ENCODE data around the gene FILIP1. TPM values are rescaled to one million over a fixed set of nuclear protein-coding genes. Genes with fewer than 3 reads are reported as not detected.

The FILIP1 gene
- polyA plus RNA-seq, 1 experiment, result 0.44 TPM

- ChIA-PET CTCF (interaction anchor here (1.1 to 2.4 kb wide), 4 partner anchors 10 to 103 kb away, joined by 3 to 9 read pairs (median 4); no protein-coding TSS in a partner anchor), POLR2A (interaction anchor here (0.6 kb wide), 1 partner anchor 1873 kb away, joined by 3 read pairs; the partner anchor contains the start of gene MTO1)
- peak; percentile 31 for DNase-seq (ENCODE audit: low read depth)
- TF ChIP-seq CTCF (IDR thresholded peaks at IDR 0.05; ENCODE audit: insufficient read depth, low read depth, low read length), result no peak
- no peaks in the 10 kb centered on the region for H3K27me3 ChIP-seq (ENCODE audit: control insufficient read depth, insufficient read depth, low read length)
- H3K36me3 ChIP-seq (ENCODE audit: control insufficient read depth, insufficient read depth, low read length), result no peaks in the 10 kb centered on the region
- H3K4me3 ChIP-seq (ENCODE audit: low read depth, low read length), result no peak overlapping the region
Observed at GRCh38 chr6:75334266-75335040, 159.1 kb downstream of the FILIP1 start.

- Histone ChIP-seq H3K27me3 (ENCODE audit: control insufficient read depth, insufficient read depth, low read length) (no peaks in the 10 kb centered on the region), H3K4me3 (ENCODE audit: low read depth, low read length) (no peak overlapping the region), H3K36me3 (ENCODE audit: control insufficient read depth, insufficient read depth, low read length) (no peaks in the 10 kb centered on the region)
- TF ChIP-seq CTCF (IDR thresholded peaks at IDR 0.05; ENCODE audit: insufficient read depth, low read depth, low read length), result no peak
- POLR2A ChIA-PET, result no interaction called here
- CTCF ChIA-PET, result interaction anchor here (1.1 to 2.4 kb wide), 4 partner anchors 10 to 191 kb away, joined by 3 to 9 read pairs (median 4); no protein-coding TSS in a partner anchor
- no peak for DNase-seq (ENCODE audit: low read depth)
Observed at GRCh38 chr6:75333676-75334200, 159.9 kb downstream of the FILIP1 start.

- H3K36me3 ChIP-seq (ENCODE audit: control insufficient read depth, insufficient read depth, low read length), result no peaks in the 10 kb centered on the region
- H3K27me3 ChIP-seq (ENCODE audit: control insufficient read depth, insufficient read depth, low read length), result no peaks in the 10 kb centered on the region
- ChIA-PET CTCF (interaction anchor here (1.3 kb wide), 1 partner anchor 37 kb away, joined by 3 read pairs; no protein-coding TSS in a partner anchor), POLR2A (no interaction called here)
- no peak overlapping the region for H3K4me3 ChIP-seq (ENCODE audit: low read depth, low read length)
- no peak for TF ChIP-seq CTCF (IDR thresholded peaks at IDR 0.05; ENCODE audit: insufficient read depth, low read depth, low read length)
- DNase-seq (ENCODE audit: low read depth), result peak; percentile 88
Observed at GRCh38 chr6:75331151-75331550, 162.4 kb downstream of the FILIP1 start.

- no peaks in the 10 kb centered on the region for H3K36me3 ChIP-seq (ENCODE audit: control insufficient read depth, insufficient read depth, low read length)
- CTCF ChIA-PET, result interaction anchor here (1.3 kb wide), 1 partner anchor 12 kb away, joined by 5 read pairs; no protein-coding TSS in a partner anchor
- H3K4me3 ChIP-seq (ENCODE audit: low read depth, low read length), result no peak overlapping the region
- DNase-seq (ENCODE audit: low read depth), result no peak
- no peak for TF ChIP-seq CTCF (IDR thresholded peaks at IDR 0.05; ENCODE audit: insufficient read depth, low read depth, low read length)
- no peaks in the 10 kb centered on the region for H3K27me3 ChIP-seq (ENCODE audit: control insufficient read depth, insufficient read depth, low read length)
- POLR2A ChIA-PET, result no interaction called here
Observed at GRCh38 chr6:75329703-75330102, 163.9 kb downstream of the FILIP1 start.

DNA sequence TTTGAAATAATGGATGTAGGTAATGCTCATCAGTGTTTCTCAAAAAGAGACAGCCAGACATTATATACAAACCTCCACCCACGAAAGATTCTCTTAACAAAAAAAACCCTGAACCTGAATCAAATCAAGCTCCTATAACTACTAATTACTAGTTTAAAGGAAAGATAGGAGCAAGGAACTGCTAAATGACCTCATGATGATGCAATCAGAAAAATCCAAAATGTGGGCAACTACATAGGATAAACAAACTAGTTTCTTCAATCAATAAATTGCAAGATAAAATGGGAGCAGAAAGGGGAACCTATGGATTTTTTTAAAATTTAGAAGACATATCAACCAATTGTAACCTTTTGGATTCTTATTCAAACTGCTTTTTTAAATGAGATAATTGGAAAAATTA is 165.8 kb downstream of the FILIP1 start:
- no peaks in the 10 kb centered on the region for H3K27me3 ChIP-seq (ENCODE audit: control insufficient read depth, insufficient read depth, low read length)
- TF ChIP-seq CTCF (IDR thresholded peaks at IDR 0.05; ENCODE audit: insufficient read depth, low read depth, low read length), result no peak
- ChIA-PET POLR2A (no interaction called here), CTCF (no interaction called here)
- H3K4me3 ChIP-seq (ENCODE audit: low read depth, low read length), result no peak overlapping the region
- no peaks in the 10 kb centered on the region for H3K36me3 ChIP-seq (ENCODE audit: control insufficient read depth, insufficient read depth, low read length)
- no peak for DNase-seq (ENCODE audit: low read depth)
